Astrocyte (in vitro differentiated cells and primary cell): ENCODE results near the gene DPF3. TPM values are rescaled to one million over a fixed set of nuclear protein-coding genes. Genes with fewer than 3 reads are reported as not detected.

ENCODE experiments used
- DNase-seq: peaks from one replicate; pipeline ENCODE4 v3.0.0-alpha.2; 2010; ENCODE audit warnings: low read depth
- FAIRE-seq: peaks from 2 replicates; lab custom pipeline; 2011; peaks lifted over from hg19 to GRCh38; lab: Jason Lieb, UNC
- H2AFZ ChIP-seq: 2 replicates; pipeline ENCODE4 v1.6.0; 2012; ENCODE audit warnings: low read depth, low read length, inconsistent platforms
- H3K27ac ChIP-seq: 2 replicates; pipeline ENCODE4 v1.5.1; 2011; ENCODE audit warnings: low read depth, low read length, inconsistent platforms
- H3K27me3 ChIP-seq: 2 replicates; pipeline ENCODE4 v1.6.0; 2011; ENCODE audit warnings: low read length, inconsistent platforms; ENCODE audit not compliant: insufficient read depth
- H3K36me3 ChIP-seq: 2 replicates; pipeline ENCODE4 v1.5.1; 2011; ENCODE audit warnings: low read length, inconsistent platforms; ENCODE audit not compliant: insufficient read depth
- H3K4me1 ChIP-seq: 2 replicates; pipeline ENCODE4 v1.5.1; 2011; ENCODE audit warnings: low read length, inconsistent platforms; ENCODE audit not compliant: insufficient read depth
- H3K4me2 ChIP-seq: 2 replicates; pipeline ENCODE4 v1.6.0; 2012; ENCODE audit warnings: low read length, inconsistent platforms
- H3K4me3 ChIP-seq: 2 replicates; pipeline ENCODE4 v1.5.1; 2011; ENCODE audit warnings: low read depth, mild to moderate bottlenecking, low read length, inconsistent platforms; ENCODE audit not compliant: insufficient read depth
- H3K79me2 ChIP-seq: 2 replicates; pipeline ENCODE4 v1.6.0; 2012; ENCODE audit warnings: mild to moderate bottlenecking, low read length, inconsistent platforms; ENCODE audit not compliant: insufficient read depth
- H3K9ac ChIP-seq: 2 replicates; pipeline ENCODE4 v1.6.0; 2012; ENCODE audit warnings: mild to moderate bottlenecking, low read length, inconsistent platforms
- H3K9me3 ChIP-seq: 2 replicates; pipeline ENCODE4 v1.5.1; 2012; ENCODE audit warnings: low read depth, mild to moderate bottlenecking, low read length, inconsistent platforms; ENCODE audit not compliant: insufficient read depth
- H4K20me1 ChIP-seq: 2 replicates; pipeline ENCODE4 v1.6.0; 2012; ENCODE audit warnings: low read length, inconsistent platforms; ENCODE audit not compliant: insufficient read depth
- H3K27ac Mint-ChIP-seq: one replicate; pipeline ENCODE4 v1.8.0; 2021; ENCODE audit warnings: mild to moderate bottlenecking, mixed read lengths; ENCODE audit not compliant: unreplicated experiment
- H3K27me3 Mint-ChIP-seq: one replicate; pipeline ENCODE4 v1.8.0; 2021; ENCODE audit warnings: low read depth, mixed read lengths; ENCODE audit not compliant: unreplicated experiment
- H3K36me3 Mint-ChIP-seq: one replicate; pipeline ENCODE4 v1.8.0; 2021; ENCODE audit warnings: low read depth, mixed read lengths; ENCODE audit not compliant: unreplicated experiment
- H3K4me1 Mint-ChIP-seq: one replicate; pipeline ENCODE4 v1.8.0; 2021; ENCODE audit warnings: low read depth, mixed read lengths; ENCODE audit not compliant: unreplicated experiment
- H3K4me3 Mint-ChIP-seq: one replicate; pipeline ENCODE4 v1.8.0; 2021; ENCODE audit warnings: mild to moderate bottlenecking, moderate library complexity, mixed read lengths; ENCODE audit not compliant: unreplicated experiment
- H3K9me3 Mint-ChIP-seq: one replicate; pipeline ENCODE4 v1.8.0; 2021; ENCODE audit warnings: mild to moderate bottlenecking, mixed read lengths; ENCODE audit not compliant: unreplicated experiment
- EZH2 ChIP-seq: IDR thresholded peaks from 2 replicates; pipeline ENCODE4 v1.6.1; 2012; ENCODE audit warnings: mild to moderate bottlenecking, low read length, inconsistent platforms; ENCODE audit not compliant: insufficient read depth
- total RNA-seq: library from RNA; stranded (reverse); gene quantifications from 2 replicates; pipeline ENCODE4 v1.2.1, GENCODE V29; 2021
- TF ChIP-seq, protein P1 (sequence below): IDR thresholded peaks from 2 replicates; pipeline ENCODE4 v1.5.1; 2011; ENCODE audit warnings: low read depth, mild to moderate bottlenecking, inconsistent platforms, low read length, moderate library complexity; ENCODE audit not compliant: insufficient read depth

The DPF3 gene
- total RNA-seq, 1 donor from 2014 or later: 2.4 TPM

GRCh38 chr14:72595152-72595862, 298.6 kb downstream of the DPF3 start:
- Histone ChIP-seq H3K79me2 (no peaks in the 10 kb centered on the region), H3K4me2 (no peak overlapping the region), H3K4me1 (no peaks in the 10 kb centered on the region), H3K27me3 (no peaks in the 10 kb centered on the region), H2AFZ (no peak overlapping the region), H3K9me3 (no peaks in the 10 kb centered on the region), H4K20me1 (no peaks in the 10 kb centered on the region), H3K36me3 (no peaks in the 10 kb centered on the region), H3K9ac (no peak overlapping the region), H3K4me3 (no peak overlapping the region), H3K27ac (no peak overlapping the region)
- H3K4me1 Mint-ChIP-seq: peaks cover 2% of the 10 kb centered on the region
- no peak for TF ChIP-seq EZH2
- TF ChIP-seq, protein P1, sequence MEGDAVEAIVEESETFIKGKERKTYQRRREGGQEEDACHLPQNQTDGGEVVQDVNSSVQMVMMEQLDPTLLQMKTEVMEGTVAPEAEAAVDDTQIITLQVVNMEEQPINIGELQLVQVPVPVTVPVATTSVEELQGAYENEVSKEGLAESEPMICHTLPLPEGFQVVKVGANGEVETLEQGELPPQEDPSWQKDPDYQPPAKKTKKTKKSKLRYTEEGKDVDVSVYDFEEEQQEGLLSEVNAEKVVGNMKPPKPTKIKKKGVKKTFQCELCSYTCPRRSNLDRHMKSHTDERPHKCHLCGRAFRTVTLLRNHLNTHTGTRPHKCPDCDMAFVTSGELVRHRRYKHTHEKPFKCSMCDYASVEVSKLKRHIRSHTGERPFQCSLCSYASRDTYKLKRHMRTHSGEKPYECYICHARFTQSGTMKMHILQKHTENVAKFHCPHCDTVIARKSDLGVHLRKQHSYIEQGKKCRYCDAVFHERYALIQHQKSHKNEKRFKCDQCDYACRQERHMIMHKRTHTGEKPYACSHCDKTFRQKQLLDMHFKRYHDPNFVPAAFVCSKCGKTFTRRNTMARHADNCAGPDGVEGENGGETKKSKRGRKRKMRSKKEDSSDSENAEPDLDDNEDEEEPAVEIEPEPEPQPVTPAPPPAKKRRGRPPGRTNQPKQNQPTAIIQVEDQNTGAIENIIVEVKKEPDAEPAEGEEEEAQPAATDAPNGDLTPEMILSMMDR: no peak
- H3K4me3 Mint-ChIP-seq: no peak overlapping the region
- DNase-seq (no peak), FAIRE-seq (no peak)
- H3K27me3 Mint-ChIP-seq: peaks cover 19% of the 10 kb centered on the region
- H3K27ac Mint-ChIP-seq: no peak overlapping the region
- H3K9me3 Mint-ChIP-seq: peaks cover 6% of the 10 kb centered on the region
- no peaks in the 10 kb centered on the region for H3K36me3 Mint-ChIP-seq

GRCh38 chr14:72594099-72594901, 299.6 kb downstream of the DPF3 start:
- H3K79me2 ChIP-seq: no peaks in the 10 kb centered on the region
- peaks cover 6% of the 10 kb centered on the region for H3K9me3 Mint-ChIP-seq
- H3K4me1 Mint-ChIP-seq: no peaks in the 10 kb centered on the region
- no peak overlapping the region for H3K27ac ChIP-seq
- no peaks in the 10 kb centered on the region for H3K4me1 ChIP-seq
- H3K36me3 ChIP-seq: no peaks in the 10 kb centered on the region
- H3K4me3 ChIP-seq: no peak overlapping the region
- no peak overlapping the region for H3K4me2 ChIP-seq
- DNase-seq (no peak), FAIRE-seq (no peak)
- no peak overlapping the region for H3K4me3 Mint-ChIP-seq
- no peak for TF ChIP-seq EZH2
- TF ChIP-seq, protein P1: no peak
- H3K27me3 Mint-ChIP-seq: peaks cover 19% of the 10 kb centered on the region
- H3K27ac Mint-ChIP-seq: no peak overlapping the region
- H3K9me3 ChIP-seq: no peaks in the 10 kb centered on the region
- no peak overlapping the region for H2AFZ ChIP-seq
- no peaks in the 10 kb centered on the region for H4K20me1 ChIP-seq
- H3K27me3 ChIP-seq: no peaks in the 10 kb centered on the region
- no peak overlapping the region for H3K9ac ChIP-seq
- no peaks in the 10 kb centered on the region for H3K36me3 Mint-ChIP-seq
